ENCODE results near the gene CTAG1A. TPM values are rescaled to one million over a fixed set of nuclear protein-coding genes. Genes with fewer than 3 reads are reported as not detected.
"Not testable (repeated sequence)": the region's sequence is repeated elsewhere in the genome, so short reads cannot be mapped to it uniquely, and the experiment has no call there.

CTAG1A gene
- total RNA-seq, 5 donors from 2014 or later (not counting 1 experiment from before 2014, with no cell fraction given), result not detected

GRCh38 chrX:154562295-154562694, 22.6 kb upstream of the CTAG1A start:
- DNase-seq; H3K27me3 Mint-ChIP-seq; ATAC-seq (replicated peaks in 1 of 4); H3K27ac ChIP-seq (ENCODE audit: low read length); H3K27me3 ChIP-seq (replicated peaks in 1 of 2; ENCODE audit: control insufficient read depth in 2 of 2, extremely low read depth in 1 of 2, insufficient read depth in 2 of 2, low read length in 1 of 2); H3K27ac Mint-ChIP-seq; CTCF ChIA-PET; H3K4me3 ChIP-seq (ENCODE audit: control insufficient read depth in 1 of 2, extremely low read depth in 1 of 2, low read length in 1 of 2); H3K36me3 ChIP-seq (ENCODE audit: control insufficient read depth in 2 of 2, extremely low read depth in 1 of 2, insufficient read depth in 1 of 2, low read length in 1 of 2); H3K9me3 ChIP-seq; H3K4me1 ChIP-seq (ENCODE audit: control insufficient read depth in 1 of 2, extremely low read depth in 1 of 2, insufficient read depth in 2 of 2, low read length in 2 of 2); H3K36me3 Mint-ChIP-seq; POLR2A ChIA-PET; H3K4me1 Mint-ChIP-seq; H3K9me3 Mint-ChIP-seq; H3K4me3 Mint-ChIP-seq: not testable (repeated sequence)
- WGBS (ENCODE audit: insufficient coverage), result no CpG with 5 or more reads among the region's 10 CpGs

GRCh38 chrX:154570361-154570760, 14.6 kb upstream of the CTAG1A start:
- H3K4me3 Mint-ChIP-seq; CTCF ChIA-PET; H3K4me1 Mint-ChIP-seq; ATAC-seq (replicated peaks in 1 of 4); DNase-seq; H3K4me1 ChIP-seq (ENCODE audit: control insufficient read depth in 1 of 2, extremely low read depth in 1 of 2, insufficient read depth in 2 of 2, low read length in 2 of 2); H3K27me3 Mint-ChIP-seq; H3K4me3 ChIP-seq (ENCODE audit: control insufficient read depth in 1 of 2, extremely low read depth in 1 of 2, low read length in 1 of 2); H3K36me3 Mint-ChIP-seq; H3K9me3 Mint-ChIP-seq; H3K9me3 ChIP-seq; H3K27ac ChIP-seq (ENCODE audit: low read length); H3K27ac Mint-ChIP-seq; POLR2A ChIA-PET; H3K27me3 ChIP-seq (replicated peaks in 1 of 2; ENCODE audit: control insufficient read depth in 2 of 2, extremely low read depth in 1 of 2, insufficient read depth in 2 of 2, low read length in 1 of 2); H3K36me3 ChIP-seq (ENCODE audit: control insufficient read depth in 2 of 2, extremely low read depth in 1 of 2, insufficient read depth in 1 of 2, low read length in 1 of 2): not testable (repeated sequence)
- WGBS (ENCODE audit: insufficient coverage), result no CpG with 5 or more reads among the region's 11 CpGs

GRCh38 chrX:154573061-154573460, 11.9 kb upstream of the CTAG1A start:
- H3K27me3 Mint-ChIP-seq; DNase-seq; H3K9me3 ChIP-seq; H3K9me3 Mint-ChIP-seq; H3K4me3 ChIP-seq (ENCODE audit: control insufficient read depth in 1 of 2, extremely low read depth in 1 of 2, low read length in 1 of 2); POLR2A ChIA-PET; H3K36me3 ChIP-seq (ENCODE audit: control insufficient read depth in 2 of 2, extremely low read depth in 1 of 2, insufficient read depth in 1 of 2, low read length in 1 of 2); H3K27ac Mint-ChIP-seq; CTCF ChIA-PET; H3K4me1 Mint-ChIP-seq; H3K4me1 ChIP-seq (ENCODE audit: control insufficient read depth in 1 of 2, extremely low read depth in 1 of 2, insufficient read depth in 2 of 2, low read length in 2 of 2); H3K36me3 Mint-ChIP-seq; H3K4me3 Mint-ChIP-seq; H3K27ac ChIP-seq (ENCODE audit: low read length); H3K27me3 ChIP-seq (replicated peaks in 1 of 2; ENCODE audit: control insufficient read depth in 2 of 2, extremely low read depth in 1 of 2, insufficient read depth in 2 of 2, low read length in 1 of 2): not testable (repeated sequence)
- WGBS (ENCODE audit: insufficient coverage), result no CpG with 5 or more reads among the region's 10 CpGs
- peak in 2 of 4 experiments; percentile 36 to 65 for ATAC-seq (replicated peaks in 1 of 4)

GRCh38 chrX:154575076-154575475, 9.9 kb upstream of the CTAG1A start:
- H3K4me1 ChIP-seq (ENCODE audit: control insufficient read depth in 1 of 2, extremely low read depth in 1 of 2, insufficient read depth in 2 of 2, low read length in 2 of 2); H3K36me3 ChIP-seq (ENCODE audit: control insufficient read depth in 2 of 2, extremely low read depth in 1 of 2, insufficient read depth in 1 of 2, low read length in 1 of 2); H3K4me1 Mint-ChIP-seq; H3K4me3 Mint-ChIP-seq; H3K4me3 ChIP-seq (ENCODE audit: control insufficient read depth in 1 of 2, extremely low read depth in 1 of 2, low read length in 1 of 2); DNase-seq; H3K27me3 Mint-ChIP-seq; CTCF ChIA-PET; H3K36me3 Mint-ChIP-seq; H3K9me3 ChIP-seq; H3K27ac ChIP-seq (ENCODE audit: low read length); POLR2A ChIA-PET; H3K9me3 Mint-ChIP-seq; H3K27me3 ChIP-seq (replicated peaks in 1 of 2; ENCODE audit: control insufficient read depth in 2 of 2, extremely low read depth in 1 of 2, insufficient read depth in 2 of 2, low read length in 1 of 2); H3K27ac Mint-ChIP-seq: not testable (repeated sequence)
- peak in 3 of 4 experiments; percentile 54 to 71 (median 58) for ATAC-seq (replicated peaks in 1 of 4)
- no CpG with 5 or more reads among the region's 5 CpGs for WGBS (ENCODE audit: insufficient coverage)

- WGBS (ENCODE audit: insufficient coverage), result no CpG with 5 or more reads among the region's 8 CpGs
- H3K4me3 Mint-ChIP-seq; H3K9me3 Mint-ChIP-seq; H3K4me1 Mint-ChIP-seq; H3K27ac Mint-ChIP-seq; H3K27me3 Mint-ChIP-seq; H3K27ac ChIP-seq (ENCODE audit: low read length); H3K36me3 ChIP-seq (ENCODE audit: control insufficient read depth in 2 of 2, extremely low read depth in 1 of 2, insufficient read depth in 1 of 2, low read length in 1 of 2); DNase-seq; H3K4me3 ChIP-seq (ENCODE audit: control insufficient read depth in 1 of 2, extremely low read depth in 1 of 2, low read length in 1 of 2); H3K4me1 ChIP-seq (ENCODE audit: control insufficient read depth in 1 of 2, extremely low read depth in 1 of 2, insufficient read depth in 2 of 2, low read length in 2 of 2); ATAC-seq (replicated peaks in 1 of 4); CTCF ChIA-PET; H3K9me3 ChIP-seq; POLR2A ChIA-PET; H3K27me3 ChIP-seq (replicated peaks in 1 of 2; ENCODE audit: control insufficient read depth in 2 of 2, extremely low read depth in 1 of 2, insufficient read depth in 2 of 2, low read length in 1 of 2); H3K36me3 Mint-ChIP-seq: not testable (repeated sequence)
Measured at GRCh38 chrX:154582994-154583393, 1.9 kb upstream of the CTAG1A start.

GRCh38 chrX:154590415-154590814, 5.5 kb downstream of the CTAG1A start:
- H3K4me3 Mint-ChIP-seq; ATAC-seq (replicated peaks in 1 of 4); POLR2A ChIA-PET; H3K4me1 ChIP-seq (ENCODE audit: control insufficient read depth in 1 of 2, extremely low read depth in 1 of 2, insufficient read depth in 2 of 2, low read length in 2 of 2); H3K36me3 Mint-ChIP-seq; H3K27me3 ChIP-seq (replicated peaks in 1 of 2; ENCODE audit: control insufficient read depth in 2 of 2, extremely low read depth in 1 of 2, insufficient read depth in 2 of 2, low read length in 1 of 2); H3K27ac Mint-ChIP-seq; DNase-seq; H3K27ac ChIP-seq (ENCODE audit: low read length); H3K4me3 ChIP-seq (ENCODE audit: control insufficient read depth in 1 of 2, extremely low read depth in 1 of 2, low read length in 1 of 2); CTCF ChIA-PET; H3K4me1 Mint-ChIP-seq; H3K36me3 ChIP-seq (ENCODE audit: control insufficient read depth in 2 of 2, extremely low read depth in 1 of 2, insufficient read depth in 1 of 2, low read length in 1 of 2); H3K9me3 ChIP-seq; H3K9me3 Mint-ChIP-seq: not testable (repeated sequence)
- WGBS (ENCODE audit: insufficient coverage), result no CpG with 5 or more reads among the region's 13 CpGs
- peaks cover 1 to 15% of the 10 kb centered on the region in 2 donors for H3K27me3 Mint-ChIP-seq

- DNase-seq, result no peak
- no peaks in the 10 kb centered on the region for H3K9me3 ChIP-seq
- H3K27me3 ChIP-seq (replicated peaks in 1 of 2; ENCODE audit: control insufficient read depth in 2 of 2, extremely low read depth in 1 of 2, insufficient read depth in 2 of 2, low read length in 1 of 2), result peaks cover 0 to 3% of the 10 kb centered on the region in 2 experiments
- POLR2A ChIA-PET, result no interaction called here
- CTCF ChIA-PET, result no interaction called here
- H3K4me1 Mint-ChIP-seq, result peaks cover 0 to 11% (median 0%) of the 10 kb centered on the region in 3 donors
- peaks cover 0 to 8% of the 10 kb centered on the region in 2 experiments for H3K4me1 ChIP-seq (ENCODE audit: control insufficient read depth in 1 of 2, extremely low read depth in 1 of 2, insufficient read depth in 2 of 2, low read length in 2 of 2)
- H3K27ac Mint-ChIP-seq, result no peak overlapping the region
- H3K27me3 Mint-ChIP-seq, result peaks cover 3 to 18% of the 10 kb centered on the region in 2 donors
- H3K36me3 ChIP-seq (ENCODE audit: control insufficient read depth in 2 of 2, extremely low read depth in 1 of 2, insufficient read depth in 1 of 2, low read length in 1 of 2), result no peaks in the 10 kb centered on the region
- no peak overlapping the region for H3K4me3 ChIP-seq (ENCODE audit: control insufficient read depth in 1 of 2, extremely low read depth in 1 of 2, low read length in 1 of 2)
- WGBS (ENCODE audit: insufficient coverage), result no CpG with 5 or more reads among the region's 5 CpGs
- no peaks in the 10 kb centered on the region for H3K9me3 Mint-ChIP-seq
- no peak for ATAC-seq (replicated peaks in 1 of 4)
- no peak overlapping the region for H3K4me3 Mint-ChIP-seq
- H3K36me3 Mint-ChIP-seq, result no peaks in the 10 kb centered on the region
- H3K27ac ChIP-seq (ENCODE audit: low read length), result no peak overlapping the region
Measured at GRCh38 chrX:154592505-154592904, 7.6 kb downstream of the CTAG1A start.
